HepG2 (cell line): ENCODE measurements around the gene ADCY10. TPM values are rescaled to one million over a fixed set of nuclear protein-coding genes. Genes with fewer than 3 reads are reported as not detected.

Source experiments
- FOXA1 ChIP-seq, 2 experiments: fragments of 450-650 bp in 1 of 2; sonication (generic) in 1 of 2; formaldehyde crosslinking in 1 of 2; IDR thresholded peaks; 2 replicates each; pipeline versions ENCODE4 v1.4.0 to v1.6.1; 2016 to 2020; ENCODE audit warnings: missing genetic modification reagents in 1 of 2
- FOXP1 ChIP-seq, 2 experiments: fragments of 450-650 bp in 1 of 2; IDR thresholded peaks; 2 replicates each; pipeline ENCODE4 v1.6.1; 2017 to 2018; ENCODE audit warnings: antibody characterized with exemption in 1 of 2
- HNRNPK ChIP-seq: fragments of 200-400 bp; formaldehyde crosslinking; IDR thresholded peaks from 2 replicates; pipeline ENCODE4 v1.6.1; 2018; ENCODE audit warnings: low read length, low read depth, moderate library complexity, mild to moderate bottlenecking; ENCODE audit not compliant: poor library complexity, severe bottlenecking
- HNRNPLL ChIP-seq: fragments of 200-400 bp; formaldehyde crosslinking; IDR thresholded peaks from 2 replicates; pipeline ENCODE4 v1.6.1; 2017; ENCODE audit warnings: mild to moderate bottlenecking, low read depth, low read length; ENCODE audit not compliant: poor library complexity, severe bottlenecking
- ISL2 ChIP-seq: sonication (generic); formaldehyde crosslinking; IDR thresholded peaks from 2 replicates; pipeline ENCODE4 v1.5.0; 2020; ENCODE audit warnings: missing genetic modification reagents
- KAT8 ChIP-seq: IDR thresholded peaks from 2 replicates; pipeline ENCODE4 v1.6.1; 2016; ENCODE audit warnings: missing genetic modification reagents, missing compliant biosample characterization
- MEF2D ChIP-seq: sonication (generic); formaldehyde crosslinking; IDR thresholded peaks from 2 replicates; pipeline ENCODE4 v1.5.1; 2020; ENCODE audit warnings: mild to moderate bottlenecking, missing genetic modification reagents
- RAD51 ChIP-seq: fragments of 450-650 bp; IDR thresholded peaks from 2 replicates; pipeline ENCODE4 v1.6.1; 2016; ENCODE audit warnings: borderline replicate concordance
- REL ChIP-seq: sonication (generic); formaldehyde crosslinking; conservative IDR thresholded peaks from 2 replicates; pipeline ENCODE4 v1.8.0; 2022; ENCODE audit warnings: mild to moderate bottlenecking, missing genetic modification reagents, moderate library complexity
- SMYD3 ChIP-seq: sonication (generic); formaldehyde crosslinking; IDR thresholded peaks from 2 replicates; pipeline ENCODE4 v1.8.1; 2023; ENCODE audit warnings: mild to moderate bottlenecking, missing genetic modification reagents
- SP4 ChIP-seq: sonication (generic); formaldehyde crosslinking; IDR thresholded peaks from 2 replicates; pipeline ENCODE4 v1.8.1; 2023; ENCODE audit warnings: mild to moderate bottlenecking, missing genetic modification reagents
- ZFP36 ChIP-seq: fragments of 150-350 bp; IDR thresholded peaks from 2 replicates; pipeline ENCODE4 v1.6.1; 2018; ENCODE audit warnings: borderline replicate concordance, low read length, low read depth; ENCODE audit not compliant: partially characterized antibody
- ZNF101 ChIP-seq: sonication (generic); formaldehyde crosslinking; IDR thresholded peaks from 2 replicates; pipeline ENCODE4 v1.4.0; 2020; ENCODE audit warnings: mild to moderate bottlenecking, low read depth, missing genetic modification reagents, borderline replicate concordance
- ZNF180 ChIP-seq: sonication (generic); formaldehyde crosslinking; IDR thresholded peaks from 2 replicates; pipeline ENCODE4 v1.4.0; 2020; ENCODE audit warnings: low read depth, missing genetic modification reagents, borderline replicate concordance
- ZNF777 ChIP-seq: sonication (generic); formaldehyde crosslinking; IDR thresholded peaks from 2 replicates; pipeline ENCODE4 v1.4.0; 2020; ENCODE audit warnings: missing genetic modification reagents
- polyA plus RNA-seq, 8 experiments: library from polyadenylated mRNA; depleted of rRNA in 3 of 8; stranded (reverse) in 7 of 8; unstranded in 1 of 8; fragments of >200 nt; fragmentation: Illumina TruSeq in 4 of 8; extraction: Trizol in 4 of 8; gene quantifications; 2 replicates each; pipeline versions ENCODE4 v1.2.1 to v1.2.3, GENCODE V29; 2011 to 2016; ENCODE audit warnings: low read depth in 4 of 8, missing spikeins in 1 of 8, mixed read lengths in 1 of 8; ENCODE audit not compliant: insufficient read depth in 1 of 8
- total RNA-seq, 5 experiments: library from RNA; depleted of rRNA; stranded (reverse); fragments of >200 nt; fragmentation: Illumina TruSeq; extraction: Trizol; gene quantifications; 2 replicates each; pipeline ENCODE4 v1.2.3, GENCODE V29; 2016; ENCODE audit warnings: low read depth in 1 of 5
- TF ChIP-seq, protein P1 (sequence below): fragments of 450-650 bp; IDR thresholded peaks from 2 replicates; pipeline ENCODE4 v1.6.1; 2016
- TF ChIP-seq, protein P2 (sequence below): sonication (generic); formaldehyde crosslinking; IDR thresholded peaks from 2 replicates; pipeline ENCODE4 v1.4.0; 2020; ENCODE audit warnings: missing genetic modification reagents
- TF ChIP-seq, protein P3 (sequence below): sonication (generic); formaldehyde crosslinking; conservative IDR thresholded peaks from 2 replicates; pipeline ENCODE4 v1.8.0; 2022; ENCODE audit warnings: missing genetic modification reagents
- TF ChIP-seq, protein P4 (sequence below): sonication (generic); formaldehyde crosslinking; IDR thresholded peaks from 2 replicates; pipeline ENCODE4 v1.5.0; 2020; ENCODE audit warnings: mild to moderate bottlenecking, missing genetic modification reagents

Gene ADCY10
- total and polyA plus RNA-seq, 2 of the 13 experiments (the other 11 are each of a cell fraction or from before 2014, with no cell fraction given): 0.02 to 0.03 TPM

DNA sequence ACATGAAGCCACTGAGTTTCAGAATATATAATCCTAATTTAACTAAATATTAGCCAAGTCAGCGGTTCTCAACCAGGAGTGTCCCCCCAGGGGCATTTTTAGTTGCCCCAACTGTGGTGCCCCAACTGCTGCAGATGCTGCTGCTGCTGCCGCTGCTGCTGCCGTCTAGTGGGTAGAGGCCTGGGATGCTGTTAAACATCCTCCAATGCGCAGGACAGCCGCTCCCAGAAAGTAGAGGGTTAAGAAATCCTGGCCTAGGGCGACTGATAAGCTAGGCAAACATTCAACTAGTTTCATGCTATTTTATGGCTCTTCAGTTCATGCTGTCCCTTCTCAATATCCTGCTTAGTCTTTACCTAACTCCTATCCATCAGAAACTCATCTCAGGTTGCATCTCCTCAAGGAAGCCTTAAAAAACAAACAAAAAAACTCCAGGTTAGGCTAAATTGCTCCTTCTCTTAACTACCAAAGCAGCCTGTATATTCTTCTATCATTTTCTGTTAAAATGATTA lies 12.6 kb upstream of the ADCY10 start (continued):
- TF ChIP-seq, protein P1, sequence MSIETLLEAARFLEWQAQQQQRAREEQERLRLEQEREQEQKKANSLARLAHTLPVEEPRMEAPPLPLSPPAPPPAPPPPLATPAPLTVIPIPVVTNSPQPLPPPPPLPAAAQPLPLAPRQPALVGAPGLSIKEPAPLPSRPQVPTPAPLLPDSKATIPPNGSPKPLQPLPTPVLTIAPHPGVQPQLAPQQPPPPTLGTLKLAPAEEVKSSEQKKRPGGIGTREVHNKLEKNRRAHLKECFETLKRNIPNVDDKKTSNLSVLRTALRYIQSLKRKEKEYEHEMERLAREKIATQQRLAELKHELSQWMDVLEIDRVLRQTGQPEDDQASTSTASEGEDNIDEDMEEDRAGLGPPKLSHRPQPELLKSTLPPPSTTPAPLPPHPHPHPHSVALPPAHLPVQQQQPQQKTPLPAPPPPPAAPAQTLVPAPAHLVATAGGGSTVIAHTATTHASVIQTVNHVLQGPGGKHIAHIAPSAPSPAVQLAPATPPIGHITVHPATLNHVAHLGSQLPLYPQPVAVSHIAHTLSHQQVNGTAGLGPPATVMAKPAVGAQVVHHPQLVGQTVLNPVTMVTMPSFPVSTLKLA: no peak
- peak; percentile 48; the same call in 1 of the 2 replicates for TF ChIP-seq KAT8 (CRISPR knock-in tag)
- TF ChIP-seq SMYD3: no peak
- TF ChIP-seq REL (CRISPR knock-in tag): no peak
- TF ChIP-seq, protein P2, sequence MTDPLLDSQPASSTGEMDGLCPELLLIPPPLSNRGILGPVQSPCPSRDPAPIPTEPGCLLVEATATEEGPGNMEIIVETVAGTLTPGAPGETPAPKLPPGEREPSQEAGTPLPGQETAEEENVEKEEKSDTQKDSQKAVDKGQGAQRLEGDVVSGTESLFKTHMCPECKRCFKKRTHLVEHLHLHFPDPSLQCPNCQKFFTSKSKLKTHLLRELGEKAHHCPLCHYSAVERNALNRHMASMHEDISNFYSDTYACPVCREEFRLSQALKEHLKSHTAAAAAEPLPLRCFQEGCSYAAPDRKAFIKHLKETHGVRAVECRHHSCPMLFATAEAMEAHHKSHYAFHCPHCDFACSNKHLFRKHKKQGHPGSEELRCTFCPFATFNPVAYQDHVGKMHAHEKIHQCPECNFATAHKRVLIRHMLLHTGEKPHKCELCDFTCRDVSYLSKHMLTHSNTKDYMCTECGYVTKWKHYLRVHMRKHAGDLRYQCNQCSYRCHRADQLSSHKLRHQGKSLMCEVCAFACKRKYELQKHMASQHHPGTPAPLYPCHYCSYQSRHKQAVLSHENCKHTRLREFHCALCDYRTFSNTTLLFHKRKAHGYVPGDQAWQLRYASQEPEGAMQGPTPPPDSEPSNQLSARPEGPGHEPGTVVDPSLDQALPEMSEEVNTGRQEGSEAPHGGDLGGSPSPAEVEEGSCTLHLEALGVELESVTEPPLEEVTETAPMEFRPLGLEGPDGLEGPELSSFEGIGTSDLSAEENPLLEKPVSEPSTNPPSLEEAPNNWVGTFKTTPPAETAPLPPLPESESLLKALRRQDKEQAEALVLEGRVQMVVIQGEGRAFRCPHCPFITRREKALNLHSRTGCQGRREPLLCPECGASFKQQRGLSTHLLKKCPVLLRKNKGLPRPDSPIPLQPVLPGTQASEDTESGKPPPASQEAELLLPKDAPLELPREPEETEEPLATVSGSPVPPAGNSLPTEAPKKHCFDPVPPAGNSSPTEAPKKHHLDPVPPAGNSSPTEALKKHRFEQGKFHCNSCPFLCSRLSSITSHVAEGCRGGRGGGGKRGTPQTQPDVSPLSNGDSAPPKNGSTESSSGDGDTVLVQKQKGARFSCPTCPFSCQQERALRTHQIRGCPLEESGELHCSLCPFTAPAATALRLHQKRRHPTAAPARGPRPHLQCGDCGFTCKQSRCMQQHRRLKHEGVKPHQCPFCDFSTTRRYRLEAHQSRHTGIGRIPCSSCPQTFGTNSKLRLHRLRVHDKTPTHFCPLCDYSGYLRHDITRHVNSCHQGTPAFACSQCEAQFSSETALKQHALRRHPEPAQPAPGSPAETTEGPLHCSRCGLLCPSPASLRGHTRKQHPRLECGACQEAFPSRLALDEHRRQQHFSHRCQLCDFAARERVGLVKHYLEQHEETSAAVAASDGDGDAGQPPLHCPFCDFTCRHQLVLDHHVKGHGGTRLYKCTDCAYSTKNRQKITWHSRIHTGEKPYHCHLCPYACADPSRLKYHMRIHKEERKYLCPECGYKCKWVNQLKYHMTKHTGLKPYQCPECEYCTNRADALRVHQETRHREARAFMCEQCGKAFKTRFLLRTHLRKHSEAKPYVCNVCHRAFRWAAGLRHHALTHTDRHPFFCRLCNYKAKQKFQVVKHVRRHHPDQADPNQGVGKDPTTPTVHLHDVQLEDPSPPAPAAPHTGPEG (CRISPR knock-in tag): peak; percentile 80
- no peak for TF ChIP-seq ZNF180 (CRISPR knock-in tag)
- peak; percentile 77 for TF ChIP-seq ZNF777
- TF ChIP-seq FOXA1 (IDR thresholded peaks at IDR 0.05): no peak
- peak; percentile 58; the same call in 1 of the 2 replicates for TF ChIP-seq FOXA1 (CRISPR knock-in tag; IDR thresholded peaks at IDR 0.05)
- TF ChIP-seq, protein P3, sequence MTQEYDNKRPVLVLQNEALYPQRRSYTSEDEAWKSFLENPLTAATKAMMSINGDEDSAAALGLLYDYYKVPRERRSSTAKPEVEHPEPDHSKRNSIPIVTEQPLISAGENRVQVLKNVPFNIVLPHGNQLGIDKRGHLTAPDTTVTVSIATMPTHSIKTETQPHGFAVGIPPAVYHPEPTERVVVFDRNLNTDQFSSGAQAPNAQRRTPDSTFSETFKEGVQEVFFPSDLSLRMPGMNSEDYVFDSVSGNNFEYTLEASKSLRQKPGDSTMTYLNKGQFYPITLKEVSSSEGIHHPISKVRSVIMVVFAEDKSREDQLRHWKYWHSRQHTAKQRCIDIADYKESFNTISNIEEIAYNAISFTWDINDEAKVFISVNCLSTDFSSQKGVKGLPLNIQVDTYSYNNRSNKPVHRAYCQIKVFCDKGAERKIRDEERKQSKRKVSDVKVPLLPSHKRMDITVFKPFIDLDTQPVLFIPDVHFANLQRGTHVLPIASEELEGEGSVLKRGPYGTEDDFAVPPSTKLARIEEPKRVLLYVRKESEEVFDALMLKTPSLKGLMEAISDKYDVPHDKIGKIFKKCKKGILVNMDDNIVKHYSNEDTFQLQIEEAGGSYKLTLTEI (CRISPR knock-in tag): no peak
- no peak for TF ChIP-seq ZNF101
- TF ChIP-seq ZFP36: no peak
- TF ChIP-seq RAD51: no peak
- no peak for TF ChIP-seq HNRNPLL
- peak; percentile 46; the same call in 1 of the 2 replicates for TF ChIP-seq ISL2 (CRISPR knock-in tag)
- no peak for TF ChIP-seq HNRNPK
- TF ChIP-seq FOXP1 (IDR thresholded peaks at IDR 0.05): no peak
- peak; percentile 28; the same call in 1 of the 2 replicates for TF ChIP-seq FOXP1 (CRISPR knock-in tag; IDR thresholded peaks at IDR 0.05)
- no peak for TF ChIP-seq SP4
- TF ChIP-seq MEF2D (CRISPR knock-in tag): peak; percentile 15; the same call in 1 of the 2 replicates
- TF ChIP-seq, protein P4, sequence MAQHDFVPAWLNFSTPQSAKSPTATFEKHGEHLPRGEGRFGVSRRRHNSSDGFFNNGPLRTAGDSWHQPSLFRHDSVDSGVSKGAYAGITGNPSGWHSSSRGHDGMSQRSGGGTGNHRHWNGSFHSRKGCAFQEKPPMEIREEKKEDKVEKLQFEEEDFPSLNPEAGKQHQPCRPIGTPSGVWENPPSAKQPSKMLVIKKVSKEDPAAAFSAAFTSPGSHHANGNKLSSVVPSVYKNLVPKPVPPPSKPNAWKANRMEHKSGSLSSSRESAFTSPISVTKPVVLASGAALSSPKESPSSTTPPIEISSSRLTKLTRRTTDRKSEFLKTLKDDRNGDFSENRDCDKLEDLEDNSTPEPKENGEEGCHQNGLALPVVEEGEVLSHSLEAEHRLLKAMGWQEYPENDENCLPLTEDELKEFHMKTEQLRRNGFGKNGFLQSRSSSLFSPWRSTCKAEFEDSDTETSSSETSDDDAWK (CRISPR knock-in tag): no peak
